ENCODE measurements around the gene CREBZF.

CREBZF gene, protein sequence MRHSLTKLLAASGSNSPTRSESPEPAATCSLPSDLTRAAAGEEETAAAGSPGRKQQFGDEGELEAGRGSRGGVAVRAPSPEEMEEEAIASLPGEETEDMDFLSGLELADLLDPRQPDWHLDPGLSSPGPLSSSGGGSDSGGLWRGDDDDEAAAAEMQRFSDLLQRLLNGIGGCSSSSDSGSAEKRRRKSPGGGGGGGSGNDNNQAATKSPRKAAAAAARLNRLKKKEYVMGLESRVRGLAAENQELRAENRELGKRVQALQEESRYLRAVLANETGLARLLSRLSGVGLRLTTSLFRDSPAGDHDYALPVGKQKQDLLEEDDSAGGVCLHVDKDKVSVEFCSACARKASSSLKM

DNA sequence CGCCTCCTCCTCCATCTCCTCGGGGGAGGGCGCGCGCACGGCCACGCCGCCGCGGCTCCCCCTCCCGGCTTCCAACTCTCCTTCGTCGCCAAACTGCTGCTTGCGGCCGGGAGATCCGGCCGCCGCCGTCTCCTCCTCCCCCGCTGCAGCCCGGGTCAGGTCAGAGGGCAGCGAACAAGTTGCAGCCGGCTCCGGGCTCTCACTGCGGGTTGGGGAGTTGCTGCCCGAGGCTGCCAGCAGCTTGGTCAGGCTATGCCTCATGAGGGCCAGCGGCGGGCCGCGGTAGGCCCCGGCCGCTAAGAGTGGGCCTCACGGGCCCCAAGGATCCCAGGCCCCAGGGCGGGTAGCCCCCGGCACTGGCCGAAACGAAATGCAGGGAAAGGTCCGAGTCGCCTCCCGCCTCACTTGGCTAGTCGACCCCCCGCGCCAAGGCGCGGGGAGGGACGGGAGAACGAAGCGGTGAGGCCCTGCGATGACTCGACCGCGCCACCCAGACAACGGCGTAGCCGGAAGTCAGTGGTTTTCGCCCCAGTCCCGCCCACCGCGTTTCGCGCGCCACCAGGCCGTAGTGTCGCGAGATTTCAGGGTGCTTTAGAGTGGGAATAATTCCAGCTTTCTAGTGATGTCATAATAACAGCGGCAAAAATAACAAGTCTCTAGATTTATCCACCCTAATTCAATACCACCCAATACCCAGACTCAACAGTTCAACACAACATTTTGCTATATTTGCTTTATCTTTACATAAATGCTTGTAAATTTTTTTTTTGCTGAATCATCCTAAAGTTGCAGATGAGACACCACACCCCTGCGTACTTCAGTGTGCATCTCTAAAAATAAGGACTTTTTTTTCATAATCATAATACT lies at the start of gene CREBZF:
TSS of gene CREBZF (minus strand) at position 515 of the 867 bp plus-strand sequence. CDS start at position 261, 254 bp downstream.
- H3K4me3 ChIP-seq (ENCODE audit: low read length): peak within 1 kb of the TSS; percentile 79
- TF ChIP-seq, protein P1, sequence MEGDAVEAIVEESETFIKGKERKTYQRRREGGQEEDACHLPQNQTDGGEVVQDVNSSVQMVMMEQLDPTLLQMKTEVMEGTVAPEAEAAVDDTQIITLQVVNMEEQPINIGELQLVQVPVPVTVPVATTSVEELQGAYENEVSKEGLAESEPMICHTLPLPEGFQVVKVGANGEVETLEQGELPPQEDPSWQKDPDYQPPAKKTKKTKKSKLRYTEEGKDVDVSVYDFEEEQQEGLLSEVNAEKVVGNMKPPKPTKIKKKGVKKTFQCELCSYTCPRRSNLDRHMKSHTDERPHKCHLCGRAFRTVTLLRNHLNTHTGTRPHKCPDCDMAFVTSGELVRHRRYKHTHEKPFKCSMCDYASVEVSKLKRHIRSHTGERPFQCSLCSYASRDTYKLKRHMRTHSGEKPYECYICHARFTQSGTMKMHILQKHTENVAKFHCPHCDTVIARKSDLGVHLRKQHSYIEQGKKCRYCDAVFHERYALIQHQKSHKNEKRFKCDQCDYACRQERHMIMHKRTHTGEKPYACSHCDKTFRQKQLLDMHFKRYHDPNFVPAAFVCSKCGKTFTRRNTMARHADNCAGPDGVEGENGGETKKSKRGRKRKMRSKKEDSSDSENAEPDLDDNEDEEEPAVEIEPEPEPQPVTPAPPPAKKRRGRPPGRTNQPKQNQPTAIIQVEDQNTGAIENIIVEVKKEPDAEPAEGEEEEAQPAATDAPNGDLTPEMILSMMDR (conservative IDR thresholded peaks at IDR 0.05; ENCODE audit: low read depth, low read length): no peak
- peak; percentile 75 for DNase-seq (ENCODE audit: low read depth)

DNA sequence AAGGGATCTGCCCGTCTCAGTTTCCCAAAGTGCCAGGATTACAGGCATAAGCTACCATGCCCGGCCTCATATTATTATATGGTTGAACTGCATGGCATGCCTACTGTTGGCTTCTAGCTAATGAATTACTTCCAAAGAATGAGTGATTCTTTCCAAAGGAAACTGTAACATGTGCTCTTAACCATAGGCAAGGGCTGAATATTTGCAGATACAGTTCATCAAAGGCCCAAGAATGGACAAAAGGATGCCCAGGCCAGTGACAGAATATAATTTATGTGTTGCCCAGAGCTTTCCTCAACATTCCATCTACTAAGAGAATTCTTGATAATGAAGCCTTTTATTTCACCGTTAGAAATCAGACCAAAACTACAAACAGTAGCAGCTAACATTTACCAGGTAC lies 48.0 kb upstream of the CREBZF start:
- TF ChIP-seq, protein P1 (conservative IDR thresholded peaks at IDR 0.05; ENCODE audit: low read depth, low read length): no peak
- no peak for DNase-seq (ENCODE audit: low read depth)
- H3K4me3 ChIP-seq (ENCODE audit: low read length): no peak overlapping the region

DNA sequence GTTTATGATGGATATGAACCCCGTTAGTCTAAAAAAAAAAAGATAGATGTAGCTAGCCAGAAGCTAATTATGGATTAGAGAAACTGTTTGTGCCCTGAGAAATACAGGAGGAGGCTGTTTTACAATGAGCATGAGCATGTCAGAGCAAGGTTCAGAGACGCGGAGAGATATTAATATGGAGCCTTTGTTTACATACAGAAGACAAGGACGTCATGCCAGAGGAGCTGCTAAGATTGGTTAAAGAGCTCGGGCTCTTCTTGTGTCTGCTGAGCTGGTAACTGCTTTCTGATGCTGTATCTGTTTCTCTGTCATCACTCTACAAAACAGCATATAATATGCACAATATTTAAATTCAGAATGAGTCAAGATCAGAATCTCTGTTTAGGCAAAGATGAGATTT lies 46.0 kb upstream of the CREBZF start:
- no peak overlapping the region for H3K4me3 ChIP-seq (ENCODE audit: low read length)
- TF ChIP-seq, protein P1 (conservative IDR thresholded peaks at IDR 0.05; ENCODE audit: low read depth, low read length): no peak
- DNase-seq (ENCODE audit: low read depth): no peak

DNA sequence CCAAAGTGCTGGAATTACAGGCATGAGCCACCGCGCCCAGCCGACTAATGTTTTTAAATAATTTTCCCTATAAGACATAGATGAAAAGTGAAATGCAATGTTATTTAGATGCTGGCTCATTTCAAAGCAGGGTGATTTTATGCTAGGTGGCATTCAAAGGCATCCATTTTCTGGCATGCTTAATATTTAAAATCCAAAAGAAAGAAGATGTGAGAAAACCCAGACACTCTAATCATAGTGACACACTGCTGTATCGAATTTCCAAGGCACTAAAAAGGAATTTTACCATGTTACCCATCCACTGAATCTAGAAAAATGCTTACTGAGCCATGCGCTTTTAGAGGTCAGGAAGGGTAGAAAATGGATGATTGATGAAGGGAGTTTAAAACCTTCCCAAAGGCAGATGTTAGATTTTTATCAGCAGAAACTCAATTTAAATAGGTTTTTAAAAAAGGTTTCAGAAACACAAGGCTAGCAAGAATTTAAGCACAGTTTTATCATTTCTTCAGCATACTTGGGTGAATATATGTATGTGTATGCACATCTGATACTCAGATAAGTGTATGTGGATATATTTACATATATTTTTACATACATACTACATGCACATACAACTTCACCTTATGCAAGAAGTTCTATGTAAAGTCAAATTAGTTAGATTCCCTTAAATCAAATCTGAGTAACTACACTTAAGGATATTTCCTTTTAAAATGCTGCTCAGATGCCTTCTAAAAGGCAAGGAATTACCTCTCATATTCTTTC lies 45.2 kb upstream of the CREBZF start:
- DNase-seq (ENCODE audit: low read depth): no peak
- H3K4me3 ChIP-seq (ENCODE audit: low read length): no peak overlapping the region
- TF ChIP-seq, protein P1 (conservative IDR thresholded peaks at IDR 0.05; ENCODE audit: low read depth, low read length): no peak

DNA sequence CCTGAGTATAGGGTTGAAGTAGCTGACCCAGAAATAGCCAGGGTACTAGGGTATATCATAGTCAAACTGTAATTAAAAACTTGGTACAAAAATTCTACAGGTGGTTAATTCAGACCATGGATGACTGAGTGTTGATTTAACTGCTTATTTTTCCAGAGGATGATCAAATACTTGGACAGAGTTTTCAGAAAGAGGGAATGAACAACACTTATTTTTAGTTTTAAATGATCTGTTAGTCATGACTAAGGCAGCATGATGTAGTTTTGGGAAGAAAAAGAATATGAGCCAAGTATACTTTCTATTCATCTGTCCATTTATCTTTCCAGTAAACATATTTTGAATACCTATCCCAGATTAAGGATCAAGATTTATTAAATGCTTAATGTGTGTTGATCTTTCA lies 40.9 kb upstream of the CREBZF start:
- TF ChIP-seq, protein P1 (conservative IDR thresholded peaks at IDR 0.05; ENCODE audit: low read depth, low read length): no peak
- H3K4me3 ChIP-seq (ENCODE audit: low read length): no peak overlapping the region
- DNase-seq (ENCODE audit: low read depth): no peak

DNA sequence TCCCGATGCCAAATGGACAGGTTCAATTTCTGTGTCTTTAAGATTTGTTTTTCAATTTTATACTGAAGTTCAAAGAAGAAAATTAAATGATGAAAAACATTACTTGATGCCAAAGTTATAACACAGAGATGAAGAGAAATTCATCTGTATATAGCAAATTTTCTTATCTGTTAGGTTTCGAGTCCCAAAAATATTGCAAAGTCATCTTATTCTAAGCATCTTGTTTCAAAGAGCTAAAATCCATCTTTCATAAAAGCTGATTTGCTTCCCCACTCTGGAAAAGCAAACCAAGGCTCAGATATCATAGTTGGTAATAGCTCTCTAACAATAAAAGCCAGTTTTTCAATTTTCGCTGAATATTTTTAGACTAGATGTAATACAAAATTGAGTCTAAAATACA lies 40.0 kb upstream of the CREBZF start:
- TF ChIP-seq, protein P1 (conservative IDR thresholded peaks at IDR 0.05; ENCODE audit: low read depth, low read length): no peak
- DNase-seq (ENCODE audit: low read depth): no peak
- H3K4me3 ChIP-seq (ENCODE audit: low read length): no peak overlapping the region
